SK-MEL-5 (cell line): ENCODE data around the gene GUCA1A. TPM values are rescaled to one million over a fixed set of nuclear protein-coding genes. Genes with fewer than 3 reads are reported as not detected.
A peak's percentile ranks its signal among the peaks of the same experiment; 100 is the strongest.
"Not testable (repeated sequence)": the region's sequence is repeated elsewhere in the genome, so short reads cannot be mapped to it uniquely, and the experiment has no call there.

ENCODE experiments used
- DNase-seq: peaks from one replicate; pipeline ENCODE4 v3.0.0-alpha.2; 2016; ENCODE audit warnings: low read depth, low spot score
- in situ Hi-C: cut with HindIII; loops from 2 replicates; pipeline ENCODE4 v1.10.0; 2016; ENCODE audit warnings: low sequenced_read_pairs, high pct_unique_total_duplicates, low pct_unique_long_range_greater_than_20kb
- total RNA-seq: library from RNA; depleted of rRNA; stranded (reverse); fragments of >200 nt; shearing (Covaris generic); gene quantifications from 2 replicates; pipeline ENCODE4 v1.2.3, GENCODE V29; 2014

The GUCA1A gene
- total RNA-seq, 1 experiment from 2014 or later = not detected

DNA sequence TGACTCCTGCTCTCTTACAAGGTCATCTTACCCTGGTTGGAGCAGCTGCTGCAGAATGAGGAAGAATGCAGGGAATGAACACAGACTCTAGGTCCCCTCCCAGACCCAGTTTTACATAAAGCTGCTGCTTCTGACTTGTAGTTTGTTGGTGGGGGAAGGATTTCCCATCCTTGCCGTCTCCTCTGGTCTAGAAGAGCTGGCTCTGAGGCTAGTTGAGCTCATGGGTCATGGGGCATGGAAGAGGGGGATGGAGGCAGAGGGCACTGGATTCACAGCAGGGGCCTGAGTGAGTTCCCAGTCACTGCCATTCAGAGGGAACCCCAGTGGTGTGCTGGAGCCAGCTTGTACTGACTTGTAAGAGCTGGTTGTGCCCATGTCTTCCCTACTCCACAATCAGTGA is 9.2 kb upstream of the GUCA1A start:
- in situ Hi-C loops = no loop called here
- no peak for DNase-seq

GRCh38 chr6:42165016-42165415 is 8.1 kb upstream of the GUCA1A start:
- DNase-seq = no peak
- in situ Hi-C loops = no loop called here

- DNase-seq = peak; percentile 82
- in situ Hi-C loops = no loop called here
Measured at GRCh38 chr6:42166444-42167141, 6.6 kb upstream of the GUCA1A start.

DNA sequence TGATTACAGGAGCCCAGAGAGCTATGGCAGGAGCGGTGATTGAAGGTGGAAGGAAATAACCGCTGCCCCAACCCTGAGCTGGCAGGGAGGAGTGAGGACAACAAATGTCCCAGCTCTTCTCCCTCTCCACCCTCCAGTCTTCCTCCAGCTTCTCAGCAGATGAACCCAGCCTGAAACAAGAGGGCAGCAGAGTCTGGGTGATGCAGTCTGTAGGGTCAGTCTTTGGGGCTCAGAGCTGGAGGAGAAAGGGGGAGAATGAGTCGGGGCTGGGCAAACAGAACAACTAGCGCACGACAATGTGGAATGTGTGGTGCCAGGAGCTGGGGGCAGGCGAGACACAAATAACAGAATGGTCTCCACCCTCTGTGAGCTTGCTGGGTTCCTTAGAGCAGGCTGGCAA is 4.5 kb upstream of the GUCA1A start:
- in situ Hi-C loops = no loop called here
- no peak for DNase-seq

- DNase-seq, in situ Hi-C loops: not testable (repeated sequence)
Measured at GRCh38 chr6:42169780-42170179, 3.4 kb upstream of the GUCA1A start.

DNA sequence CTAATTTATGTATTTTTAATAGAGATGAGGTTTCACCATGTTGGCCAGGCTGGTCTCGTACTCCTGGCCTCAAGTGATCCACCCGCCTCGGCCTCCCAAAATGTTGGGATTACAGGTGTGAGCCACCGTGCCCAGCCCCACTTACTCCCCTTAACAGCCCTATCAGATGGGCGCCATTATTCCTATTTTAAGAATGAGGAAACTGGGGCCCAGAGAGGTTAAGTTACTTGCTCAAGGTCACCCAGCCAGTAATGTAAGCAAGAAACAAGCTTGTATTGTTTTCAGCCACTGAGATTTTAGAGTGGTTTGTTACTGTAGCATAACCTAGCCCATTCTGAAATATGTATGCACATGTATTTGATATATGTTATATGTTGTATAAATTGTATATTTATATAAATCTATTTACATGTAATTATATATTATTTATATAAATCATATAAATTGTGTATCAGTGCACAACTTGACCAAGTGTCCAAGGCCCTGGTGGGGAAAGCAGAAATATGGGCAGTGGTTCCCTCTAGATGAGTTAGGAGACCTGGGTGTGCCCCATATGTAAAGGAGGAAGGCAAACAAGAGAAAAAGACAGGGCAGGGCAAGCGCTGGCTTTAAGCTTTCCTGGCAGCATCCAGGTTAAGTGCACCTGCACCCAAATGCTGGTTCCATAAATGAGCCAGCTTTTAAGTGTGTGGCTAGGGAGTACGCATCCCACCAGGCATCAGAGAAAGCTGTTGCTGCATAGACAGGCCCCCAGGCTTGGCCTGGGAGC is 1.2 kb upstream of the GUCA1A start:
- DNase-seq = no peak
- in situ Hi-C loops = no loop called here

DNA sequence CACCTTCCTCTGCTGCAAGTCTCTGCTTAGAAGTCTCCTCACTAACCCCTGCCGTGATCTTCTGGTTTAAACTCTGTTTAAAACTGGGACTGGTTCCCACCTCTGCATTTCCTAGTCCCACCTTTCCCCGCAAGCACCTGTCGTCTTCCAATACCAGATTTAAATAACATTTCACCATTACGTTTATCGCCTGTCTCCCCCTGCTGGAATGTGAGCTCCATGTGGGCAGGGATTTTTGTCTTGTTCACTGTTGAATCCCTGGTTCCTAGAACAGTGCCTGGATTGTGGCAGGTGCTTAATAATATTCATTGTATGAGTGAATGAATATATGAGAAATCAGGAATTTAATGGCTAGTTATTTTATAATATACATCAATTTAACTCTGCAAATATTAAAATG is 2.7 kb downstream of the GUCA1A start:
- in situ Hi-C loops = no loop called here
- no peak for DNase-seq

- in situ Hi-C loops = no loop called here
- no peak for DNase-seq
Measured at GRCh38 chr6:42176981-42177380, 3.8 kb downstream of the GUCA1A start.

DNA sequence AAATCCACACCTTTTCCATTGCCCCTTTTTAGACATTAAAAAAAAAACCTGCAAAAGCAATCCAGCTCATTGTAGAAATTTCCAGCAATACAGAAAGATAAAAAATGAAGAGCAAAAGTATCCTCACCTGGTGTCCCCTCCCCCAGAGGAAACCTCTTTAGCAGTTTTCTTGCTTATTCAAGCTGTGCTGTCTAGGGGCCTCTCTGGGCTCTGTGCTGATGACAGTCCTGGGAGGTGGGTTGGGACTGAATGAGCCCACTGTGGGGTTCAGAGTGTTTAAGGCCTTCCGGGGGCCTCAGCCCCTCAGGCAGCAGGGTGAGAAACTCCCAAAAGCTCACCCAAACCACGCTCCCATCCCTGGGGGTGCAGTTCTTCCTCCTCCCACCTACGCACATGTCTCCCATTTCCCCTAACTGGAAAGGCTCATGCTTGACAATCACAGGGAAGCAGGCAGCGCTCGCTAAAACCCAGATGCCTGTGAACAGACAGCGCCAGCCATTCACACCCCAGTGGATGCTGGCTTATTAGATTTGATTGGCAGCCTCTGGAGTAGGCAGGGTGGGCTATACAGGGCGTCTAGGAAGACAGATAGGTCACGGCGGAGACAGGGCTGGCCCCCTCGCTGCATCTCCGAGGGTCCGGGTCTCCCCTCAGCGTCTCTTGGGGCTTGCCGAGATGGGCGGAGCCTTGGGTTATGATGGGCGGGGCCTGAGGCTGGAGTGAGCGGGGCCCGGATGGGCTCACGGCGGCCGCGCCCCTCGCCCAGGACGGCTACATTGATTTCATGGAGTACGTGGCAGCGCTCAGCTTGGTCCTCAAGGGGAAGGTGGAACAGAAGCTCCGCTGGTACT is 4.6 kb downstream of the GUCA1A start:
- in situ Hi-C loops = no loop called here
- no peak for DNase-seq

- no peak for DNase-seq
- in situ Hi-C loops = no loop called here
Measured at GRCh38 chr6:42179261-42179944, 6.2 kb downstream of the GUCA1A start.

- no peak for DNase-seq
- in situ Hi-C loops = no loop called here
Measured at GRCh38 chr6:42179945-42180313, 6.8 kb downstream of the GUCA1A start.

DNA sequence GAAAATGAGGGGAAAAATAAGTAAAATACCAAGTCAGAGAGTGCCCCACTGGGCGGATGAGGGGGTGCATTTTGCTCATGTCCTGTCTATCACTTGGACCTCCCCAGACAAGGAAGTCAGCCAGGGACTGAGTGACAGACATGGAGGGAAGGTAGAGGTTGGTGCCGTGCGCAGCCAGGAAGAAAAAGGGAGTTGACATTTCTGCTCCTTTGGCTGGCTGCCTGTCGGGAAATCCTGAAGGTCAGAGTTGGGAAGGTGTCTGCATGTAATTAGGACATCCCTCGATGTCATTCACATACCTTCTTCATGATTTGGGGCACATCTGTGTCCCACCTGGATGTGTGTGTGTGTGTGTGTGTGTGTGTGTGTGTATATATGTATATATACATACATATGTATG is 8.9 kb downstream of the GUCA1A start:
- in situ Hi-C loops = no loop called here

DNA sequence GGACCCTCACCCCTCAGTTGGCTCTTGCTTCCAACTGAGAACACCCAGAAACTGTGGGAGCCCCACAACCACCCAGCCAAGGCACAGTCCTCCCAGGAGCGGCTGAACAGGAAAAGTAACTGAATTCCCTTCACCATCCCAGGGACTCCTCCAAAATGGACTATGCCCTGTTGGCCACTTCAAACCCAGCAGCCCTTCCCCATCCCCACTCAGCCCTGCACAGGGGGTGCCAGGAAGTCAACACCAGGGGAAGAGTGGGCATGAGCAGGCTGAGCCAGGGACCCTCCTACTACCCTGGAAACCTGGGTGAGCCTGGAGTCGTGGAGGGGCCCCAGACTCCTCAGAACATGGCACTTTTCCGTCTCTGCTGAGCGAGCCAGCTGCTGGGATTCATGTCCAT is 11.3 kb downstream of the GUCA1A start:
- in situ Hi-C loops = no loop called here
- no peak for DNase-seq

More for the DNA sequence above, 8.9 kb downstream of the GUCA1A start:
- no peak for DNase-seq

GRCh38 chr6:42185597-42185996 is 12.4 kb downstream of the GUCA1A start:
- no peak for DNase-seq
- in situ Hi-C loops = no loop called here

- in situ Hi-C loops = no loop called here
Measured at GRCh38 chr6:42188406-42188805, 15.2 kb downstream of the GUCA1A start.

DNA sequence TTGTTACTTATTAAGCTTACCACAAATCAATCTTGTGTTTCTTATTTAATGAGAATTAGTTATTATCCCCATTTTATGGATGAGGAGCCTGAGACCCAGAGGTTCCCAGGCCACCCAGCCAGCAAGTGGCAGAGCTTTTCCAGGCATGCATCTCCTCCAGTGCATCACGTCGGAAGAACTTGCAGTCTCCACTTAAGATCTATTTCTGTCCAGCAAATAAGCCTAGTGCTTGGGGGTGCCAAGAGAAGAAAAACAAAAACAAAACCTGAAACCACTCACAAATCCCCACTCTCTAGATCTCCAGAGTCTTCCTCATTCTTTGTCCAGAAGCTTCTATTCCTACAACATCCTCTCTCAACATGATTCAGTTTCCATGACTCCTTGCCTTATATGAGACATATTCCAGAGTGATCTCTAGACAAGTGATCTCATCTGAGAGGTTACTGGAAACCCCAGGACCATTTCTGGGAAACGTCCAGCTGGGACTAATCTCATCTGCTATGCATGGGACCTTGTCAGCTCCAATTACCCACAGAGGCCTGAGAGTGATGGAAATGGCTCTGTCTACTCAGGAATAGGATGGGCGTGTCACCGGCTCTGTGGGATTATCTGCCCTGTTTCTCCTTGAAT is 17.5 kb downstream of the GUCA1A start:
- no peak for DNase-seq
- in situ Hi-C loops = no loop called here

More at GRCh38 chr6:42188406-42188805, 15.2 kb downstream of the GUCA1A start:
- no peak for DNase-seq

- DNase-seq, in situ Hi-C loops: not testable (repeated sequence)
Measured at GRCh38 chr6:42192385-42192784, 19.2 kb downstream of the GUCA1A start.
